HTERT RPE-1 (cell line): ENCODE data around the gene WDR59.
"Not testable (repeated sequence)": the region's sequence is repeated elsewhere in the genome, so short reads cannot be mapped to it uniquely, and the experiment has no call there.

ENCODE experiments used
- in situ Hi-C: fragments of 300-500 bp; cut with MboI; formaldehyde crosslinking; loops from 4 replicates; pipeline ENCODE4 v1.14.3; 2020; ENCODE audit warnings: low sequenced_read_pairs

The WDR59 gene, protein sequence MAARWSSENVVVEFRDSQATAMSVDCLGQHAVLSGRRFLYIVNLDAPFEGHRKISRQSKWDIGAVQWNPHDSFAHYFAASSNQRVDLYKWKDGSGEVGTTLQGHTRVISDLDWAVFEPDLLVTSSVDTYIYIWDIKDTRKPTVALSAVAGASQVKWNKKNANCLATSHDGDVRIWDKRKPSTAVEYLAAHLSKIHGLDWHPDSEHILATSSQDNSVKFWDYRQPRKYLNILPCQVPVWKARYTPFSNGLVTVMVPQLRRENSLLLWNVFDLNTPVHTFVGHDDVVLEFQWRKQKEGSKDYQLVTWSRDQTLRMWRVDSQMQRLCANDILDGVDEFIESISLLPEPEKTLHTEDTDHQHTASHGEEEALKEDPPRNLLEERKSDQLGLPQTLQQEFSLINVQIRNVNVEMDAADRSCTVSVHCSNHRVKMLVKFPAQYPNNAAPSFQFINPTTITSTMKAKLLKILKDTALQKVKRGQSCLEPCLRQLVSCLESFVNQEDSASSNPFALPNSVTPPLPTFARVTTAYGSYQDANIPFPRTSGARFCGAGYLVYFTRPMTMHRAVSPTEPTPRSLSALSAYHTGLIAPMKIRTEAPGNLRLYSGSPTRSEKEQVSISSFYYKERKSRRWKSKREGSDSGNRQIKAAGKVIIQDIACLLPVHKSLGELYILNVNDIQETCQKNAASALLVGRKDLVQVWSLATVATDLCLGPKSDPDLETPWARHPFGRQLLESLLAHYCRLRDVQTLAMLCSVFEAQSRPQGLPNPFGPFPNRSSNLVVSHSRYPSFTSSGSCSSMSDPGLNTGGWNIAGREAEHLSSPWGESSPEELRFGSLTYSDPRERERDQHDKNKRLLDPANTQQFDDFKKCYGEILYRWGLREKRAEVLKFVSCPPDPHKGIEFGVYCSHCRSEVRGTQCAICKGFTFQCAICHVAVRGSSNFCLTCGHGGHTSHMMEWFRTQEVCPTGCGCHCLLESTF

DNA sequence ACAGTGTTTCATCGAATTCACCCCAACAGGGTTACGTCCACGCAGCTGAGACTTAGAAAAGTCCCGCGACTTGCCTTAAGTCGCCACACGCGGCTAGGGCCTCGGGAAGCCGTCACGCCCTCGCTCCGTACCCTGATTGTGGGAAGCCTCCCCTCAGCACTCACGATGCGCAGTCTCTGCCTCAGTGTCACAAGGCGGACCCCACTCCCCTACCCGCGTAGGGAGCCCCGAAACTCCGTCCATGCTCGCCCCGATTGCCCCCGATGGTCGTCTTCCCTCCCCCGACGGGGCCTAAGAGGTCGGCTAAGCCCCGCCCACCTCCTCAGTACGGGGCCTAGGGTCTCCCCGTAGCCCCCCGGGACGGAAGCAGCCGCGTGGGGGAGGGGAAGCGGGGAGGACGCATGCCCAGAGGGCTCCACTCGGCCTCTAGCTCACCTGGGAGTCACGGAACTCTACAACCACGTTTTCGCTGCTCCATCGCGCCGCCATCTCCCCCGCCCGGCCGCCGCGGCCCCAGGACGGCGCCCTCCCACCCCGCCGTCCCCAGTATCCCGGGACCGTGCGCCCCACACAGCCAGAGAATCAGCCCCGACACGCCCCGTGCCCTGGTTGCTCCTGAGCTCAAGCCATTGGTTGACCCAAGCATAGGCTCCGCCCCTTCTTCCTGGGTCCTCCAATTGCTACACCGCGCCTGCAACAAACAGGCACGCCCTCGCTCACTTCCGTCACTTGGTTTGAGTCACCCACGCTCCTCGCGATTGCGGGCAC is at the start of gene WDR59:
Gene WDR59, minus strand, starts transcription at position 595 of the 768 bp plus-strand sequence. Its CDS starts 106 bp downstream, at position 489.
- in situ Hi-C loops, result no loop called here

DNA sequence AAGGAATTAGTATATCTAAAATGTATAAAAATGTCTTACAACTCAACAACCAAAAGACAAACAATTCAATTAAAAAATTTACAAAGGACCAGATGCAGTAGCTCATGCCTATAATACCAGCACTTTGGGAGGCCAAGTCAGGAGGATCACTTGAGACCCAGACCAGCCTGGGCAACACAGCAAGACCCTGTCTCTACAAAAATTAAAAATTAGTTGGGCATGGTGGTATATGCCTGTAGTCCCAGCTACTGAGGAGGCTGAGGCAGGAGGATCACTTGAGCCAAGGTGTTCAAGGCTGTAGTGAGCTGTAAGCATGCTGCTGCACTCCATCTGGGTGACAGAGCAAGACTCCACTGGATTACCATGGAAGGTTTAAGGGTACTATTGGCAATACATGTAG is 47.7 kb upstream of the WDR59 start:
- in situ Hi-C loops, result no loop called here

DNA sequence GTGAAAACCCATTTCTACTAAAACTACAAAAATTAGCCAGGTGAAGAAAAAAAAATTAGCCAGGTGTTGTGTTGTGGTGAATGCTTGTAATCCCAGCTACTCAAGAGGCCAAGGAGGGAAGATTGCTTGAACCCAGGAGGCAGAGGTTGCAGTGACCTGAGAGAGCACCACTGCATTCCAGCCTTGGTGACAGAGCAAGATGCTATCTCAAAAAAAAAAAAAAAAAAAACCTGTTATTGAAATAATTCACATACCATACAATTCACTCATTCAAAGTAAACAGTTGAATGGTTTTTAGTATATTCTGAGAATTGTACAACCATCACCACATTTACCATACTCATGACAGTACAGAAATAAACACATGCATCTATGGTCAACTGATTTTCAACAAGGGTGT is 44.9 kb upstream of the WDR59 start:
- in situ Hi-C loops, result no loop called here

DNA sequence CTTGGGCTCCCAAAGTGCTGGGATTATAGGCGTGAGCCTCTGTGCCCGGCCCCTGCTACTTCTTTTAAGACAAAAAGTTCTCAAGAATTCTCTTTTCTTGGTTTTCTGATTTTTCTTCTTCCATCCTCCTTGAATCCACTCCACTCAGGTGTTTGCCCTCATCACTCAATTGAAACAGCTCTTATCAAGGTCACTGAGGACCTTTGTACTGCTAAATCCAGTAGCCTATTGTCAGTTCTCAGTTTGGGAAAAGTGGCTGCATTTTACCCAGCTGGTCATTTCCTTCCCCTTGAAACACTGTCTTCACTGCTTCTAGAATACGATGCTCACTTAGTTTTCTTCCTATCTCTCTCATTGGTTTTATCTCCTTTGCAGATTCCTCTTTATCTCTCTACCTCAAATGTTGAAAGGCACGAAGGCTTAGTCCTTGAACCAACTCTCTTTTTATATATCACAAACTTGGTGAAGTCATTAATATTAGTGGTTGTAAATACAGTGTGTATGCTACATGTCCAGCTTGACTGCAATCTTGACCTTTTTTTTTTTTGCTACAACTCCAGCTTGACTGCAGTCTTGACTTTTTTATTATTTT is 43.7 kb upstream of the WDR59 start:
- in situ Hi-C loops, result no loop called here

DNA sequence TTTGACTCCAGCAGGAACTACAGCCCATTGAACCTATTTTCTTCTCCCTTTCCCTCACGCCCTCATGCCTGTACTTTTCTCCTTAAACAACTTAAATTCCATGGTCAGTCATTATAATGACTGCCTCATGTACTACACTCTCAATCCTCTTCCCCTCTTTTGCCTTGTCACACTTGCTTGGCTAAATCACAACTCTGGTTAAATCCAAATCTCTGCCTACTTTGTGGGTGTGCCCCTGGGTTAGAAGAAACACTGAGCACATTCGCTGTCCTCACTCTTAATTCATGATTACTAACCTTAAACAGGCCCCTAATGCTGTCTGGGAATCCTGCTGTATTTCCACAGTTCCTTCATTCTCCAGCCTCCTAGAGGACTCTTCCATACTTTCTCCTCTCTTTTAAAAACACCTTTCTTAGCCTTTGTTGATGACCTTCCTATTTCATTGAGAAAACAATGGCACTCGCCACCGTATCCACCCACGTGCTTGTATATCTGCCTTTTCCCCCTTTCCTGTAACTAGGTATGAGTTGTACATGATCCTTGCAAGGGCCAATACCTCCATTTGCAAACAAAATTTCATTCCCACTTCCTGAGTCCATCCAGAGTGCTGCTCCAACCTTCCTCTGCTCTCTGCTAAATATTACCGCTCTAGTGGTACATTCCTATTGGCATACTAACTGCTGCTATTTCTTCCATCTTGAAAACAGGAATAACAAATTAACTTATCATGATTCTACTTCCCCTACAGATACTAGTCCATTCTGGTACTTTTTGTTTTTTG is 42.8 kb upstream of the WDR59 start:
- in situ Hi-C loops, result no loop called here

DNA sequence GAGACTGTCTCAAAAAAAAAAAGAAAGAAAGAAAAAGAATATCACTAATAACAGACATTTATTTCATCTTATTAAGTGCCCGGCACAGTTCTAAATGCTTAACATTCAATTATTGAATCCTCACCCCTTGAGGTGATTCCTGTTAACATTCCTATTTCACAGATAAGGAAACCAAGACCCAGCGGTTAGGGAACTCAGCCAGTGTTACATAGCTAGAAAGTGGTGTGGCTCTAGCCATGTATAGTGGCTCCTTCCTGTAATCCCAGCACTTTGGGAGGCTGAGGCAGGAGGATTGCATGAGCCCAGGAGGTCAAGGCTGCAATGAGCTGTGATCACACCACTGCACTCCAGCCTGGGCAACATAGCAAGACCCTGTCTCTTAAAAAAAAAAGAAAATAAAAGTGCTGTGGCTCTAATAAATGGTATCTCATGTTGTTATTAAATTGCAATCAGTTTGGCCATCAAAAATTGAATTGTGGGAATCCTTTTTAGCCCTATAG is 42.0 kb upstream of the WDR59 start:
- in situ Hi-C loops, result no loop called here

DNA sequence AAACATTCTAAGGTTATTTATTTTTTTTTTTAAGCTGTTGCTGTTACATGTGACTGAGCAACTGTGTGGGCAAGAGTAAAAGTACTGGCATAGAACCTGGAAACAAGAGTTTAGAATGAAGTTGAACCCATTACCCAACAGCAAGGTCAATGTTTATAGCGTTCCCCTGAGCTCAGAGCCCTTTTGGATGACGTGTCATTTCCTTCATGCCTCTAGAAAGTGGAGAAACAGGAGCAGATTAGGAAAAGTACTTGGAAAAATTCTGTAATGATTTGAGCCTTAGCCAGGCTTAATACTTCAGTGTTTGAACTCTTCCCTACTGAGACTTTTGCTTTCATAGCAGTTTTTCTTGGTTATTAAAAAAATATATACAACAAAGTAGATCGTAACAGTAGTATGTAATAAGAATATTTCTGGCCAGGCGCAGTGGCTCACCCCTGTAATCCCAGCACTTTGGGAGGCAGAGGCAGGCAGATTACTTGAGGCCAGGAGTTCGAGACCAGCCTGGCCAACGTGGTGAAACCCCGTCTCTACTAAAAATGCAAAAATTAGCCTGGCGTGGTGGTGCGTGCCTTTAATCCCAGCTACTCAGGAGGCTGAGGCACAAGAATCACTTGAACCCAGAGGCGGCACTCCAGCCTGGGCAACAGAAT is 41.4 kb upstream of the WDR59 start:
- in situ Hi-C loops, result not testable (repeated sequence)

DNA sequence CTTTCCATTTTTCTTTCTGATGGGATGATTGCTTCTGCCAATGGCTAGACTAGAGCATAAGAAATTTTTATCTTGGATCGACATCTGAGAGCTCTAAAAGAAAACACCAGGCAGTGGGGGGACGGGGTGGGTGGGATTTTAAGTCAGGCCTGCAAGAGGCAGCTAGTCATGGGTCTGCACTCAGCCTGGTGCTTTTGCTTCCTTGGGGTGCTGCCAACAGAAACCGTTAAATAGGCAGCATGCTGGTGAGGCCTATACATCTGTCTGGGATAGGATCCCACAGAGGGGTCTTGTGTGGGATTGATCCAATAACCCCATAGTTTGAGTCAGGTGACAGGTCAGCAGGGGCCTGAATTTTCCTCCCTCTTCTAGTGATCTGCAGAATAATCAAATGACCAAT is 40.8 kb upstream of the WDR59 start:
- in situ Hi-C loops, result no loop called here

DNA sequence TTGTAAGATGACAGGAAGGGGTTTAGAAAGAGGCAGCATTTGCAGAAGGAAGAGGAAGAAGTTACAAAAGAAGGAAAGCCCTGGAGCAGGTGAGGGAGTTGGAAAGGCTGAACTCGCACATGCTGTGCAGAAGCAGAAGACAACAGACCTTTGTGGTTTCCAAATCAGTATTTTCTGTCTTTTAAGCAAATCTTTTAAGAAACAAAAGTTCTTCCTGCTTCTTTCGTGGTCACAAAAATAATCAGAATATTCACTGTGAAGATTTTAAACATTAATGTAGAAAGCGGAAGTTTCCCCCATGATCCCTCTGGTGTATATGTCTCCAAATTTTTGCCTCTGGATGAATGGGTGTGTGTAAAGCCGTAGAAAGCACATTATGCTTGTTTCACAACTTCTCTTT is 39.7 kb upstream of the WDR59 start:
- in situ Hi-C loops, result no loop called here

DNA sequence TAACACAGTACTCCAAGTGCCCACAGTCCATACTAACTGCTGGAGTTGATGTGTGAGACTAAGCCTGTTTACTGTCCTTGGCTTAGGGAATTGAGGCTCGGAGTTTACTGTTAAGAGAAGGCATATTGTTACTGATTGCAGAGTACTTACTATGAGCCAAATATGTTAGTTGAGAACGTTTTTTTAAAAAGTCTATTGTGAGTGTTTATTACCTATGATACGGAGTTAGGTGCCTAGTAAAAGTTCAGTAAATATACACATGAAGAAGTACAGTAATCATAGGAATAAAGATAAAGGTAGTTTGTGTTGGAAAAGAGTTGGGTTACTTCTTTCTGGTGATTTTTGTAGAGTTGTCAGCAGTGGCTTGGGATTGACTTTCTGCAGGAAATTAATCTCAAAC is 39.3 kb upstream of the WDR59 start:
- in situ Hi-C loops, result no loop called here

DNA sequence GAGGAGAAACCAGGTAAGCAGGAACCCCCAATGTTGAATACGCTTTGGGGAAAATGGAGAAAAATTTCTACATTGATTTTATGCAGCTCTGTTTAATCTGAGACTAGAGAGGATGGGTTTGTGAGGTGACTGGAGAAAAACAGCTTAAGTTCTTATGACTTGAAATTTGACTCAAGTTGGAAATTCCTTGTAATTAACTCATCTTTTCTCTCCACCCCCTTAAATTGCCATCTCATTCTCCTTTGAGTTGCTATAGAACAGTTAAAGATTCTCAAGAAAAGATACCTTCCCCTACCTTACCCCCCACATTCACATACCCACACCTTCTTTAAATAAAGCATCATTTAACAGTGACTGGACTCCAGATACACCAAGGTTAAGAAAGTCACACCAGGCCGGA is 38.1 kb upstream of the WDR59 start:
- in situ Hi-C loops, result no loop called here

DNA sequence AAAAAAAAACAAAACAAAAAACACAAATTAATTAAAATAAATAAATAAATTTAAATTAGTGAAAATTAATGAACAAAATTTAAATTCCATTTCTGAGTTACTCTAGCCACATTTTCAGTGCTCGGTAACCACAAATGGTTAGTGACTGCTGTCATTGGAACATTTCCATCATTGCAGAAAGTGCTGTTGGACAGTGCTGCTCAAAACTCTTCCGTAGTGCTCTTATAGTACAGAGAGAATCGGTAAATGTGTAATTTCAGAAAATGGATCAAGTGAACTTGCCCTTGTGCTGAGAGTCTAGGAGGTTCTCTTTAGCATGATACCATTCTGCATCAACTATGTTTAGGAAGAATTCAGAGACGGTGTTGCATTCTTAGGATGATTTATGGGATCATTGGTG is 37.6 kb upstream of the WDR59 start:
- in situ Hi-C loops, result no loop called here

DNA sequence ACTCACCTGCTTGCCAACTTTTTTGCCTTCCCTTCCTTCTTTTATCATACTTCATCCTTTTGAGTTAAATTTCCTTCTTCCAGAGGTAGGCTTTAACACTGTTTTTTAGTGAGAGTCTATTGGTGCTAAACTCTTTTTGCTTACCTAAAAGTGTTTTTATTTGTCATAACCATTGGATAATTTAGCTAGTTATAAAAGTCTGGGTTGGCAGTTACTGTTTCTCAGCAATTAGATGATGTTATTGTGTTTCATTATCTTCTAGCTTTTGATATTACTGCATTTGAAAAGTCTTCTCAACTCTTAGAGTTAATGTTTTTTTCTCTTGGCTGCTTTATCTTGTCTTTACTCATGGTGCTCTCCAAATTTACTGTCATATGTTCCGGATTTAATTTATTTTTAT is 36.5 kb upstream of the WDR59 start:
- in situ Hi-C loops, result no loop called here

DNA sequence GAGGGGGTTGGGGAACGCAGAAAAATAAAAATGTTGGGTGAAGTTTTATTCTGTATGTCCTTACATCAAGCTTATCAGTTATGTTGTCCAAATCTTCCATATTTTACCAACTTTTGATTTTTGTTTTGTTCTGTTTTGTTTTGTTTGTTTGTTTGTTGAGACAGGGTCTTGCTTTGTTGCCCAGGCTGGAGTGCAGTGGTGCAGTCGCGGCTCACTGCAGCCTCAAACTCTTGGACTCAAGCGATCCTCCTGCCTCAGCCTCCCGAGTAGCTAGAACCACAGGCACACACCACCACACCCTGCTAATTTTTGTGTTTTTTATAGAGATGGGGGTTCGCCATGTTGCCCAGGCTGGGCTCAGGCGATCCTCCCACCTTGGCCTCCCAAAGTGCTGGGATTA is 34.7 kb upstream of the WDR59 start:
- in situ Hi-C loops, result no loop called here

DNA sequence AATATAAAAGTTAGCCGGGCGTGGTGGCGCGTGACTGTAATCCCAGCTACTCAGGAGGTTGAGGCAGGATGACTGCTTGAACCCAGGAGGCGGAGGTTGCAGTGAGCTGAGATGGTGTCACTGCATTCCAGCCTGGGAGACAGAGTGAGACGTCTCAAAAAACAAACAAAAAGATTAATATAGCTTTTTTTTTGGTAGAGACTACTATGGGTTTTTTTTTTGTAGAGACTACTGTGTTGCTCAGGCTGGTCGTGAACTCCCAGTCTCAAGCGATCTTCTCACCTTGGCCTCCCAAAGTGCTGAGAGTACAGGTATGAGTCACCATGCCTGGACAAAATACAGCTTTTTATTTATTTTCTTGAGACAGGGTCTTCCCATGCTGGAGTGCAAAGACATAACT is 34.1 kb upstream of the WDR59 start:
- in situ Hi-C loops, result no loop called here

DNA sequence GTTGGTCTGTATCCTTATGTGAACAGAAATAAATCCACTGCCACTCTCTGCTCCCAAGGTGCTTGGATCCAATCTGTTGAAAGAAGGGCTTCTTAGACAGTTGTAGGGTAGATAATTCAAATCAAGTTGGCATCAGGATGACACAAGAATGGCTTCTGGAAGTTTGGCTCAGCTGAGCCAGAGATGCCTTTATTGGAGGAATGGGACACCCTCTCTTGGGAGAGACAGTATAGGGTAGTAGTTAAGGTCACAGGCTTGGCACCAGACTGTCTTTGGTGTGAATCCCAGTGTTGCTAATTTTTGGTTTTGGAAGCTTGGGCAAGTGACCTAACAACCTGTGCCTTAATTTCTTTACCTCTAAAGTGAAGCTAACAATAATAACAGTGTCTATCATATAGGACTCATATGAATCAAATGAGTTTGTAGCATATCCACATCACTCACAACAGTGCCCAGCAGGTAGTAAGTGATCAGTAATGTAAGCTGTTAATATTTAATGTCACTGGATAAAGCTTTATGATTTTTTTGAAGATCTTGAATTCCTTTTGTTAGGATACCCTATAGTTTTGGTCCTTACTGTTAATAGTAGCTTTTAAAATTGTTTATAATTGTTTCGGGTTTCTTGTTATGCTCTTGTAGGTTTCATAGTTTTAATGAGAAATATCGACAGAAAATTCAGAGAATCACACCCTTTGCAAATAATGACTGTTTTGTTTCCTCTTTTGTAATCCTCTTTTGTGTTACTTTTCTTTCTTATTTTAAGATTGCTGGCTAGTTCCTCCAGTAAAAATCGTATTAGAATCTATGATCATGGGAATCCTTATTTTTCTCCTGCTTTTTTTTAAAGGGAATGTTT is 33.0 kb upstream of the WDR59 start:
- in situ Hi-C loops, result no loop called here

DNA sequence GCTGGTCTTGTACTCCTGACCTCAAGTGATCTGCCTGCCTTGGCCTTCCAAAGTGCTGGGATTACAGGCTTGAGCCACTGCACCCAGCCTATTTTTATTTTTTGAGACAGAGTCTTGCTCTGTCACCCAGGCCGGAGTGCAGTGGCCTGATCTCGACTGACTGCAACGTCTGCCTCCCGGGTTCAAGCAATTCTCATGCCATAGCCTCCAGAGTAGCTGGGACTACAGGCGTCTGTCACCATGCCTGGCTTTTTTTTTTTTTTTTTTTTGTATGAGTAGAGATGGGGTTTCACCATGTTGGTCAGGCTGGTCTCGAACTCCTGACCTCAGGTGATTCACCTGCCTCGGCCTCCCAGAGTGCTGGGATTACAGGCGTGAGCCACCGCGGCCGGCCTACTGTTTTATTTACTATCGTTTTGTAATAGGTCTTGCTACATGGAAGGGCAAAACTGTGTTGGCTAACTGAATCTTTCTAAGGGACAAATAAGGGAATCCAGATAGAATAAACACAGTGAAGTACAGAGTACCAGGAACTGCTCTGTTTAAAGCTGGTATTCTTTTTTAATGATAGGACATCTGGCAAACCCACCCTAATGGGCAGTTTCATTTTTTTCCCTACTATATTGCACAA is 31.6 kb upstream of the WDR59 start:
- in situ Hi-C loops, result not testable (repeated sequence)

DNA sequence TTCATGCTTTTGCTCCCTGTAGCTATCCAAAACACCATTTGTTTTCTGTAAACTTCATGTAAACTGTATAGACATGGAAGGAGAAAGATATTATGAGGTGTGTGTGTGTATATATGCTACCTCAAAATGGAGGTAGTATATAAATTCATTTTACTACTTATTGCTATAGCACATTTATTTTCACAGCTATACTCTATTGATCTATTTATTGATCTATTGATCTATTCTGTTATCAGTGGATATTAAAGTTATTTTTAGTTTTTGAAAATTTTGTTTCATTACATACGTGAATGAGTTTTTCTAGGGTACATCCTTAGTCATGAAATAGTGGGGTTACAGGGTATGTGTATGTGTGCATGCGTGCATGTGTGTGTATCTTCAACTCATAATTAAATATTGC is 29.4 kb upstream of the WDR59 start:
- in situ Hi-C loops, result no loop called here
